ENCODE data around the gene ABHD2.

DNA sequence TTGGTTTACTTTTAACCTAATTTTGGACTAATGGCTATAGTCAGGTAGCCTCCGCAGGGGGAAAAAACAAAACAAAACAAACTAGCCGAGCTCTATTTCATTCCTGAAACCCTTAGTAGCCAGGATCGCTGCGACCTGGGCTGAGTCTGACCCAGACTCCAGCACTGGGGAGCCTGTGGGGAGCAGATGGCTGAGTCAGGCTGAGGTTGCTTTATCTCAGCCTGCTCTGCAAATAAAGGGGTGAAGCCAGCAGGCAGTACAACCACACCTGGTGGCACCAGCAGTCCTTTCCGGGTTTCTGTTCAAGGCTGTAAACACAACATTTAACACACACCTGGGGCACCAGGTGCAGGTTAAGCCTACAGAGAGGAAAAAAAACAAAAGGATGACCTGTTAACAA, 27.3 kb downstream of the ABHD2 start:
- TF ChIP-seq, protein P1, sequence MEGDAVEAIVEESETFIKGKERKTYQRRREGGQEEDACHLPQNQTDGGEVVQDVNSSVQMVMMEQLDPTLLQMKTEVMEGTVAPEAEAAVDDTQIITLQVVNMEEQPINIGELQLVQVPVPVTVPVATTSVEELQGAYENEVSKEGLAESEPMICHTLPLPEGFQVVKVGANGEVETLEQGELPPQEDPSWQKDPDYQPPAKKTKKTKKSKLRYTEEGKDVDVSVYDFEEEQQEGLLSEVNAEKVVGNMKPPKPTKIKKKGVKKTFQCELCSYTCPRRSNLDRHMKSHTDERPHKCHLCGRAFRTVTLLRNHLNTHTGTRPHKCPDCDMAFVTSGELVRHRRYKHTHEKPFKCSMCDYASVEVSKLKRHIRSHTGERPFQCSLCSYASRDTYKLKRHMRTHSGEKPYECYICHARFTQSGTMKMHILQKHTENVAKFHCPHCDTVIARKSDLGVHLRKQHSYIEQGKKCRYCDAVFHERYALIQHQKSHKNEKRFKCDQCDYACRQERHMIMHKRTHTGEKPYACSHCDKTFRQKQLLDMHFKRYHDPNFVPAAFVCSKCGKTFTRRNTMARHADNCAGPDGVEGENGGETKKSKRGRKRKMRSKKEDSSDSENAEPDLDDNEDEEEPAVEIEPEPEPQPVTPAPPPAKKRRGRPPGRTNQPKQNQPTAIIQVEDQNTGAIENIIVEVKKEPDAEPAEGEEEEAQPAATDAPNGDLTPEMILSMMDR (IDR thresholded peaks at IDR 0.05): no peak
- TF ChIP-seq EP300 (IDR thresholded peaks at IDR 0.05) (no peak), POLR2A (IDR thresholded peaks at IDR 0.05; ENCODE audit: low read depth) (no peak), POLR2AphosphoS5 (IDR thresholded peaks at IDR 0.05) (no peak)

All from esophagus muscularis mucosa (tissue), 4 donors.